Measurements from ENCODE around the gene TRIM26. TPM values are rescaled to one million over a fixed set of nuclear protein-coding genes. Genes with fewer than 3 reads are reported as not detected.

The TRIM26 gene, protein sequence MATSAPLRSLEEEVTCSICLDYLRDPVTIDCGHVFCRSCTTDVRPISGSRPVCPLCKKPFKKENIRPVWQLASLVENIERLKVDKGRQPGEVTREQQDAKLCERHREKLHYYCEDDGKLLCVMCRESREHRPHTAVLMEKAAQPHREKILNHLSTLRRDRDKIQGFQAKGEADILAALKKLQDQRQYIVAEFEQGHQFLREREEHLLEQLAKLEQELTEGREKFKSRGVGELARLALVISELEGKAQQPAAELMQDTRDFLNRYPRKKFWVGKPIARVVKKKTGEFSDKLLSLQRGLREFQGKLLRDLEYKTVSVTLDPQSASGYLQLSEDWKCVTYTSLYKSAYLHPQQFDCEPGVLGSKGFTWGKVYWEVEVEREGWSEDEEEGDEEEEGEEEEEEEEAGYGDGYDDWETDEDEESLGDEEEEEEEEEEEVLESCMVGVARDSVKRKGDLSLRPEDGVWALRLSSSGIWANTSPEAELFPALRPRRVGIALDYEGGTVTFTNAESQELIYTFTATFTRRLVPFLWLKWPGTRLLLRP
- total RNA-seq (2016; rRNA removed; fragmentation: Illumina TruSeq; extraction: Trizol) (38.7 and 46.2 TPM in 2 replicates), polyA plus RNA-seq (2011; rRNA removed) (27.1 and 28.1 TPM in 2 replicates), polyA minus RNA-seq (2011; rRNA and poly(A)+ RNA removed; ENCODE audit: low replicate concordance) (37.4 and 51.8 TPM in 2 replicates), Bru-seq, nascent RNA (percentile 90 among the genes with signal in this experiment), BruChase-seq, experiment 1, labeled RNA remaining after a 6-hour chase (percentile 85 among the genes with signal in this experiment), BruChase-seq, experiment 2, labeled RNA remaining after a 2-hour chase (percentile 92 among the genes with signal in this experiment)
- 9.6 and 10.3 TPM in 2 replicates for total RNA-seq (2016; cell fraction: cytosol; rRNA removed; fragmentation: Illumina TruSeq; extraction: Trizol; ENCODE audit: low read depth)
- 37.1 and 41.8 TPM in 2 replicates for total RNA-seq (2016; cell fraction: insoluble cytoplasmic fraction; rRNA removed; fragmentation: Illumina TruSeq; extraction: Trizol)
- 26.1 and 27.6 TPM in 2 replicates for total RNA-seq (2016; cell fraction: membrane; rRNA removed; fragmentation: Illumina TruSeq; extraction: Trizol)
- 24.8 and 31.3 TPM in 2 replicates for total RNA-seq (2016; cell fraction: nucleus; rRNA removed; fragmentation: Illumina TruSeq; extraction: Trizol)
- 21.8 and 22.0 TPM in 2 replicates for polyA plus RNA-seq (2011; cell fraction: cytosol; rRNA removed)
- 35.8 and 38.4 TPM in 2 replicates for polyA plus RNA-seq (2011; cell fraction: nucleus; rRNA removed)
- polyA plus RNA-seq (2012) = 25.7 and 28.0 TPM in 2 replicates
- 4.6 and 5.3 TPM in 2 replicates for polyA plus RNA-seq (2016; cell fraction: cytosol; fragmentation: Illumina TruSeq; extraction: Trizol; ENCODE audit: low read depth)
- 44.5 and 52.1 TPM in 2 replicates for polyA plus RNA-seq (2016; cell fraction: insoluble cytoplasmic fraction; fragmentation: Illumina TruSeq; extraction: Trizol; ENCODE audit: low read depth)
- 13.3 and 13.6 TPM in 2 replicates for polyA plus RNA-seq (2016; cell fraction: membrane; fragmentation: Illumina TruSeq; extraction: Trizol; ENCODE audit: low read depth)
- polyA plus RNA-seq (2016; cell fraction: nucleus; fragmentation: Illumina TruSeq; extraction: Trizol; ENCODE audit: insufficient read depth, low read depth) = 60.9 and 65.2 TPM in 2 replicates
- polyA minus RNA-seq (2011; cell fraction: cytosol; rRNA and poly(A)+ RNA removed) = 14.8 and 19.4 TPM in 2 replicates
- 23.9 and 26.0 TPM in 2 replicates for polyA minus RNA-seq (2011; cell fraction: nucleus; rRNA and poly(A)+ RNA removed)
- long read RNA-seq, experiment 1, partial matches to known transcripts = 4 of 11 reads
- long read RNA-seq, experiment 1, other reads (novel, unspliced or antisense) = 5 of 11 reads
- long read RNA-seq, experiment 2, partial matches to known transcripts = 84 of 98 reads
- long read RNA-seq, experiment 2, other reads (novel, unspliced or antisense) = 13 of 98 reads

DNA sequence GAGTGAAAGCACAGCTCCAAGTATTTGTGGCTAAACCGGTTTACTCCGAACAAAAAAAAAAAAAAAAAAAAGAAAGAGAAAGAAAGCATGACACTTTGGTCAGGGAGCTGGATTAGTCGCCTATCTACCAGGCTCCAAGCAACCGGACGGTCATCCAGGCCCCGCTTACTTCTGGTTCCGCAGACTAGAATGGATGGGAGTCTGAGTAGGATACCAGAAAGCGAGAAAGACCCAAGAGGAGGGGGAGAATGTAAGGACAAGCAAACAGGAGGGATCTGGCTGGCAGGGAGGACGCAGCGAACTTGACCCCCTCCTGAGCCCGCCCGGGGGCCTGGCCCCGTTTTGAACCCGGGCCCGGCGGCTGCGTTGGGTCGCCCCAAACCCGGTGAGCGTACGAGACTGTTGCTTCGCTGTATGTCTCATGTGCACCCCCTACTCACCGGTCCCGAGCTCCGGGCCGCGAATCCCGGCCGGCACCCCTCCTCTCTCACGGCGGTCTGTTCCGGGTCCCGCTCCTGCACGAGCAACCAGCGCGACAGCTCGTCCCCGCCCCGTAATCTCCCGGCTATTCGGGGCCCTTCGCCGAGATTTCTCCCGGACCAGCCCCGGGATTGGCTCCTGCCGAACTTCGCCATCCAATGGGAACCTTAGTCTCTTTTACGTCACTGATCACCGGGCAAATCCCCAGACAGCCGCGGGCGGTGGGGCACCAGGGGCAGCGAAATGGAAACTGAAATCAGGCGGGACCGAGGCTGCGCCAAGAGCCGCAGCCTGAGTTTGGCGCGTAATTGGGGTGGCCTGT, at the start of gene TRIM26:
TSS of gene TRIM26 (minus strand) at position 542 of the 802 bp plus-strand sequence. CDS start 14,303 bp downstream, outside the sequence.
- CTCF ChIA-PET (ENCODE audit: low intra/inter-chr PET ratio, low total read pairs) = no interaction called here
- in situ Hi-C loops (cut with HindIII; ENCODE audit: extremely low pct_ligation_motif_present, low pct_unique_long_range_greater_than_20kb) (no loop called here), intact Hi-C loops (cut with micrococcal nuclease; ENCODE audit: unreplicated experiment) (no loop called here)
- FAIRE-seq (peak; percentile 82), DNase-seq (ENCODE audit: low spot score) (peak; percentile 97), ATAC-seq (peak; percentile 94)
- H3K79me2 ChIP-seq (ENCODE audit: insufficient read depth, low read length) = peaks cover 51% of the 10 kb centered on the region
- peaks cover 50% of the 10 kb centered on the region for H3K4me1 ChIP-seq (ENCODE audit: insufficient read depth, low read length)
- H3K9ac ChIP-seq (ENCODE audit: insufficient read depth, low read depth, low read length) = peak within 1 kb of the TSS; percentile 94
- no peaks in the 10 kb centered on the region for H3K9me3 ChIP-seq (ENCODE audit: low read length)
- peaks cover 0 to 2% of the 10 kb centered on the region in 2 experiments; a peak in 1 of 5 replicates for H3K27me3 ChIP-seq (ENCODE audit: control insufficient read depth in 1 of 2, insufficient read depth in 2 of 2, low read length in 2 of 2)
- H2AFZ ChIP-seq (ENCODE audit: low read length) = peak within 1 kb of the TSS; percentile 68
- H4K20me1 ChIP-seq (ENCODE audit: insufficient read depth, low read length) = no peaks in the 10 kb centered on the region
- WGBS (ENCODE audit: low lambda C conversion rate) = under 1% methylated on average over 52 of the region's 59 CpGs
- peak within 1 kb of the TSS; percentile 92 to 99 (median 95) for H3K4me3 ChIP-seq (replicated peaks in 1 of 3; ENCODE audit: insufficient read depth in 1 of 3, low read depth in 2 of 3, low read length in 3 of 3)
- no TSS peak for BruUV-seq (replicated peaks)
- 0 out of 5 replicates have a peak, but pooled peaks cover 0 to 4% of the 10 kb centered on the region in 2 experiments for H3K36me3 ChIP-seq (replicated peaks in 1 of 2; ENCODE audit: control insufficient read depth in 1 of 2, insufficient read depth in 2 of 2, low read length in 2 of 2)
- H3K4me2 ChIP-seq (ENCODE audit: low read depth, low read length) = peak within 1 kb of the TSS; percentile 99
- peak within 1 kb of the TSS; percentile 93 for H3K27ac ChIP-seq (ENCODE audit: extremely low read length, insufficient read depth, low read length)
- POLR2A ChIA-PET = interaction anchor here (0.7 to 2.6 kb wide), 14 partner anchors 8 to 358 kb away, joined by 3 to 20 read pairs (median 3); partner anchors contain the start of genes ABCF1, POLR1H, PPP1R11 and TRIM39
- TF ChIP-seq, protein P1, sequence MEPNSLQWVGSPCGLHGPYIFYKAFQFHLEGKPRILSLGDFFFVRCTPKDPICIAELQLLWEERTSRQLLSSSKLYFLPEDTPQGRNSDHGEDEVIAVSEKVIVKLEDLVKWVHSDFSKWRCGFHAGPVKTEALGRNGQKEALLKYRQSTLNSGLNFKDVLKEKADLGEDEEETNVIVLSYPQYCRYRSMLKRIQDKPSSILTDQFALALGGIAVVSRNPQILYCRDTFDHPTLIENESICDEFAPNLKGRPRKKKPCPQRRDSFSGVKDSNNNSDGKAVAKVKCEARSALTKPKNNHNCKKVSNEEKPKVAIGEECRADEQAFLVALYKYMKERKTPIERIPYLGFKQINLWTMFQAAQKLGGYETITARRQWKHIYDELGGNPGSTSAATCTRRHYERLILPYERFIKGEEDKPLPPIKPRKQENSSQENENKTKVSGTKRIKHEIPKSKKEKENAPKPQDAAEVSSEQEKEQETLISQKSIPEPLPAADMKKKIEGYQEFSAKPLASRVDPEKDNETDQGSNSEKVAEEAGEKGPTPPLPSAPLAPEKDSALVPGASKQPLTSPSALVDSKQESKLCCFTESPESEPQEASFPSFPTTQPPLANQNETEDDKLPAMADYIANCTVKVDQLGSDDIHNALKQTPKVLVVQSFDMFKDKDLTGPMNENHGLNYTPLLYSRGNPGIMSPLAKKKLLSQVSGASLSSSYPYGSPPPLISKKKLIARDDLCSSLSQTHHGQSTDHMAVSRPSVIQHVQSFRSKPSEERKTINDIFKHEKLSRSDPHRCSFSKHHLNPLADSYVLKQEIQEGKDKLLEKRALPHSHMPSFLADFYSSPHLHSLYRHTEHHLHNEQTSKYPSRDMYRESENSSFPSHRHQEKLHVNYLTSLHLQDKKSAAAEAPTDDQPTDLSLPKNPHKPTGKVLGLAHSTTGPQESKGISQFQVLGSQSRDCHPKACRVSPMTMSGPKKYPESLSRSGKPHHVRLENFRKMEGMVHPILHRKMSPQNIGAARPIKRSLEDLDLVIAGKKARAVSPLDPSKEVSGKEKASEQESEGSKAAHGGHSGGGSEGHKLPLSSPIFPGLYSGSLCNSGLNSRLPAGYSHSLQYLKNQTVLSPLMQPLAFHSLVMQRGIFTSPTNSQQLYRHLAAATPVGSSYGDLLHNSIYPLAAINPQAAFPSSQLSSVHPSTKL (CRISPR knock-in tag; IDR thresholded peaks at IDR 0.05) = peak; percentile 61
- TF ChIP-seq RARA (CRISPR knock-in tag; IDR thresholded peaks at IDR 0.05) (peak; percentile 55; the same call in 1 of the 2 replicates), MAFK (conservative IDR thresholded peaks at IDR 0.05 in 1 of 2, IDR thresholded peaks at IDR 0.05 in 1 of 2; ENCODE audit: low read length in 2 of 2) (no peak), KLF15 (CRISPR knock-in tag; IDR thresholded peaks at IDR 0.05; ENCODE audit: borderline replicate concordance) (peak; percentile 55; the same call in 1 of the 2 replicates), HOXA3 (CRISPR knock-in tag; IDR thresholded peaks at IDR 0.05) (peak; percentile 78; the same call in 1 of the 2 replicates), NFKB2 (CRISPR knock-in tag; IDR thresholded peaks at IDR 0.05; ENCODE audit: borderline replicate concordance) (peak; percentile 85; the same call in 1 of the 2 replicates), ZNF3 (CRISPR knock-in tag; IDR thresholded peaks at IDR 0.05) (0 out of 2 replicates have a peak, but pooled peaks have one; percentile 3), ZNF768 (CRISPR knock-in tag; IDR thresholded peaks at IDR 0.05) (peak; percentile 62; the same call in 1 of the 2 replicates), ZNF138 (CRISPR knock-in tag; IDR thresholded peaks at IDR 0.05; ENCODE audit: low read depth) (peak; percentile 71; the same call in 1 of the 2 replicates), KMT2B (CRISPR knock-in tag; IDR thresholded peaks at IDR 0.05) (peak; percentile 87), ZNF766 (CRISPR knock-in tag; IDR thresholded peaks at IDR 0.05; ENCODE audit: borderline replicate concordance) (peak; percentile 41; the same call in 1 of the 2 replicates)
